K562 (cell line): ENCODE data around the gene GPATCH4. TPM values are rescaled to one million over a fixed set of nuclear protein-coding genes. Genes with fewer than 3 reads are reported as not detected.

ENCODE experiments used
- ATAC-seq: fragments of 200-7000 bp; cut with Tn5 transposase; 3 replicates; pipeline ENCODE4 v1.9.1; 2020; ENCODE audit warnings: moderate library complexity
- BruUV-seq: library from RNA; stranded (reverse); fragments of 400-500 nt; replicated peaks from 2 replicates; lab custom pipeline; 2021; lab: Mats Ljungman, UMichigan
- CTCF ChIA-PET: fragments of 300-600 bp; formaldehyde crosslinking; extraction: SDS; loops from one replicate; lab custom pipeline; 2021; ENCODE audit warnings: low intra/inter-chr PET ratio; lab: Yijun Ruan, JAX
- POLR2A ChIA-PET: fragments of 300-600, 350-650 bp; sonication (Branson Sonifier 250); formaldehyde crosslinking; extraction: SDS; loops from one replicate; lab custom pipeline; 2021; ENCODE audit warnings: antibody characterized with exemption, inconsistent platforms; lab: Yijun Ruan, JAX
- DNase-seq, 4 experiments: peaks; one replicate each; pipeline versions ENCODE4 v3.0.0 to v3.0.0-alpha.2; 2011 to 2018; ENCODE audit warnings: low spot score in 3 of 4, mixed read lengths in 3 of 4; ENCODE audit errors: extremely low read depth in 1 of 4
- FAIRE-seq: peaks from 2 replicates; lab custom pipeline; 2011; peaks lifted over from hg19 to GRCh38; lab: Jason Lieb, UNC
- H2AFZ ChIP-seq: 2 replicates; pipeline ENCODE4 v1.6.0; 2011; ENCODE audit warnings: low read depth, low read length, control low read depth, inconsistent platforms
- H3K27ac ChIP-seq: fragments of 200-600 bp; 3 replicates; pipeline ENCODE4 v1.8.0; 2011; ENCODE audit warnings: low read depth, mild to moderate bottlenecking, control low read depth, inconsistent platforms, low read length, moderate library complexity, mixed read lengths; ENCODE audit errors: extremely low read depth
- H3K27me3 ChIP-seq, 2 experiments: fragments of 300-600 bp in 1 of 2; 2 replicates in 1 of 2; 3 replicates in 1 of 2; pipeline versions ENCODE4 v1.6.0 to v1.8.0; 2011; ENCODE audit warnings: inconsistent platforms in 2 of 2, low read length in 2 of 2, mild to moderate bottlenecking in 1 of 2, mixed read lengths in 1 of 2, moderate library complexity in 1 of 2; ENCODE audit not compliant: control insufficient read depth in 2 of 2, insufficient read depth in 2 of 2
- H3K36me3 ChIP-seq: fragments of 300-600 bp; 3 replicates; pipeline ENCODE4 v1.8.0; 2011; ENCODE audit warnings: mild to moderate bottlenecking, low read length, inconsistent platforms; ENCODE audit not compliant: control insufficient read depth, insufficient read depth
- H3K4me1 ChIP-seq, 2 experiments: fragments of 200-600 bp in 1 of 2; replicated peaks in 1 of 2; 2 replicates in 1 of 2; 3 replicates in 1 of 2; pipeline versions ENCODE4 v1.5.1 to v1.8.0; 2011; ENCODE audit warnings: inconsistent platforms in 2 of 2, low read length in 2 of 2, mild to moderate bottlenecking in 1 of 2, mixed read lengths in 1 of 2, moderate library complexity in 1 of 2; ENCODE audit not compliant: control insufficient read depth in 2 of 2, insufficient read depth in 2 of 2
- H3K4me2 ChIP-seq: 2 replicates; pipeline ENCODE4 v1.6.1; 2011; ENCODE audit warnings: low read length, control low read depth, inconsistent platforms, mixed read lengths; ENCODE audit not compliant: insufficient read depth
- H3K4me3 ChIP-seq: fragments of 200-600 bp; sonication (generic), shearing (Covaris generic); 2 replicates; pipeline ENCODE4 v1.5.1; 2016; ENCODE audit warnings: control low read depth, inconsistent platforms
- H3K79me2 ChIP-seq: fragments of 200-600 bp; 3 replicates; pipeline ENCODE4 v1.8.0; 2011; ENCODE audit warnings: low read length, inconsistent platforms; ENCODE audit not compliant: control insufficient read depth, insufficient read depth
- H3K9ac ChIP-seq, 2 experiments: 2 replicates each; pipeline versions ENCODE4 v1.6.0 to v1.6.1; 2011; ENCODE audit warnings: low read depth in 2 of 2, low read length in 2 of 2, control low read depth in 1 of 2, inconsistent platforms in 1 of 2, mild to moderate bottlenecking in 1 of 2, mixed read lengths in 1 of 2; ENCODE audit not compliant: insufficient read depth in 1 of 2
- H3K9me1 ChIP-seq: one replicate; pipeline ENCODE4 v1.6.0; 2011; ENCODE audit warnings: inconsistent platforms, mild to moderate bottlenecking, low read length, moderate library complexity; ENCODE audit not compliant: control insufficient read depth, insufficient read depth
- H3K9me3 ChIP-seq: replicated peaks from 2 replicates; pipeline ENCODE4 v1.5.1; 2011; ENCODE audit warnings: low read depth, low read length, inconsistent platforms; ENCODE audit not compliant: control insufficient read depth, insufficient read depth
- H4K20me1 ChIP-seq: replicated peaks from 2 replicates; pipeline ENCODE4 v1.6.1; 2011; ENCODE audit warnings: low read length, inconsistent platforms, mixed read lengths; ENCODE audit not compliant: control insufficient read depth, insufficient read depth
- CBFB ChIP-seq: sonication (generic); formaldehyde crosslinking; IDR thresholded peaks from 2 replicates; pipeline ENCODE4 v1.4.0; 2020; ENCODE audit warnings: mild to moderate bottlenecking, missing genetic modification reagents
- CCNT2 ChIP-seq: IDR thresholded peaks from 2 replicates; pipeline ENCODE4 v1.6.1; 2011; ENCODE audit warnings: borderline replicate concordance, low read depth, mild to moderate bottlenecking, moderate library complexity, mixed read lengths, low read length; ENCODE audit not compliant: insufficient read length; ENCODE audit errors: extremely low read depth
- CREB1 ChIP-seq, 2 experiments: sonication (generic) in 1 of 2; formaldehyde crosslinking in 1 of 2; IDR thresholded peaks; 2 replicates each; pipeline versions ENCODE4 v1.6.1 to v1.8.0; 2012 to 2022; ENCODE audit warnings: inconsistent platforms in 1 of 2, mild to moderate bottlenecking in 1 of 2, missing genetic modification reagents in 1 of 2, moderate library complexity in 1 of 2
- E2F4 ChIP-seq: sonication (generic); formaldehyde crosslinking; IDR thresholded peaks from 2 replicates; pipeline ENCODE4 v1.8.0; 2022; ENCODE audit warnings: mild to moderate bottlenecking, low read depth, missing genetic modification reagents
- KDM2B ChIP-seq: fragments of 250-450 bp; sonication (Bioruptor Pico); IDR thresholded peaks from 2 replicates; pipeline ENCODE4 v1.8.0; 2021; ENCODE audit warnings: mild to moderate bottlenecking, moderate library complexity
- LARP7 ChIP-seq: fragments of 450-650 bp; IDR thresholded peaks from 2 replicates; pipeline ENCODE4 v1.6.1; 2016
- NCOA2 ChIP-seq, 2 experiments: fragments of 450-650 bp; IDR thresholded peaks; 2 replicates each; pipeline ENCODE4 v1.6.1; 2018; ENCODE audit warnings: mild to moderate bottlenecking in 2 of 2, moderate library complexity in 1 of 2; ENCODE audit not compliant: partially characterized antibody in 2 of 2
- SIN3A ChIP-seq, 2 experiments: fragments of 150-350 bp in 1 of 2; IDR thresholded peaks; 2 replicates each; pipeline ENCODE4 v1.6.1; 2011 to 2016; ENCODE audit warnings: borderline replicate concordance in 2 of 2, low read depth in 2 of 2, low read length in 2 of 2, mild to moderate bottlenecking in 2 of 2, moderate library complexity in 2 of 2; ENCODE audit not compliant: control insufficient read depth in 1 of 2
- SMAD1 ChIP-seq: fragments of 150-350 bp; IDR thresholded peaks from 2 replicates; pipeline ENCODE4 v1.6.1; 2014; ENCODE audit warnings: low read length, low read depth; ENCODE audit not compliant: partially characterized antibody
- SMAD3 ChIP-seq: fragments of 450-650 bp; formaldehyde crosslinking; conservative IDR thresholded peaks from 2 replicates; pipeline ENCODE4 v1.4.0; 2020; ENCODE audit warnings: mild to moderate bottlenecking
- SNRNP70 ChIP-seq: fragments of 200-400 bp; formaldehyde crosslinking; optimal IDR thresholded peaks from 2 replicates; pipeline ENCODE3; 2017; ENCODE audit warnings: low read depth, low read length
- SREBF1 ChIP-seq: fragments of 150-350 bp; IDR thresholded peaks from 2 replicates; pipeline ENCODE4 v1.6.1; 2014; ENCODE audit warnings: antibody characterized with exemption, low read depth, low read length, borderline replicate concordance
- STAT5B ChIP-seq: fragments of 250-450 bp; sonication (Bioruptor Pico); IDR thresholded peaks from 2 replicates; pipeline ENCODE4 v1.8.0; 2021; ENCODE audit warnings: mild to moderate bottlenecking, inconsistent platforms
- TAF9B ChIP-seq: fragments of 450-650 bp; IDR thresholded peaks from 2 replicates; pipeline ENCODE4 v1.6.1; 2018; ENCODE audit warnings: mild to moderate bottlenecking; ENCODE audit not compliant: partially characterized antibody
- XRCC3 ChIP-seq: fragments of 450-650 bp; IDR thresholded peaks from 2 replicates; pipeline ENCODE4 v1.6.1; 2017; ENCODE audit warnings: mild to moderate bottlenecking, moderate library complexity
- ZHX1 ChIP-seq: fragments of 150-350 bp; conservative IDR thresholded peaks from 2 replicates; pipeline ENCODE4 v1.6.1; 2014; ENCODE audit warnings: low read length
- ZNF384 ChIP-seq: IDR thresholded peaks from 2 replicates; pipeline ENCODE4 v1.6.1; 2012; ENCODE audit warnings: low read depth, low read length, improper control_type of control experiment
- ZNF507 ChIP-seq: conservative IDR thresholded peaks from 2 replicates; pipeline ENCODE4 v1.6.1; 2017; ENCODE audit warnings: missing genetic modification characterization, missing compliant biosample characterization
- ZNF668 ChIP-seq: fragments of 250-450 bp; sonication (Bioruptor Pico); IDR thresholded peaks from 2 replicates; pipeline ENCODE4 v1.8.0; 2022; ENCODE audit warnings: mild to moderate bottlenecking, inconsistent platforms
- WGBS: fragments of 100-300 bp; shearing (Covaris generic); methylation state at CpG from one replicate; pipeline ENCODE4 v1.1.6; 2016; ENCODE audit warnings: low coverage, mixed read lengths; ENCODE audit not compliant: insufficient coverage; ENCODE audit errors: missing lambda C conversion rate; 5-methylcytosine and 5-hydroxymethylcytosine counted together
- in situ Hi-C: fragments of 300-500 bp; cut with MboI; formaldehyde crosslinking; loops from 4 replicates; pipeline ENCODE4 v1.15.0; 2018; ENCODE audit warnings: inconsistent platforms, mixed read lengths
- intact Hi-C: fragments of 100-400 bp; cut with micrococcal nuclease; formaldehyde crosslinking; loops from 2 replicates; pipeline ENCODE4 v1.14.2; 2022
- polyA plus RNA-seq, 8 experiments: library from polyadenylated mRNA; depleted of rRNA in 4 of 8; stranded (reverse) in 5 of 8; unstranded in 3 of 8; fragments of >200 nt; fragmentation: Nextera tagmentation in 2 of 8; fragmentation: Illumina TruSeq in 1 of 8; extraction: Ambion mirVana in 2 of 8; extraction: Trizol in 1 of 8; gene quantifications; 2 replicates each; pipeline versions ENCODE4 v1.2.1 to v1.2.3, GENCODE V29; 2011 to 2014; ENCODE audit warnings: inconsistent platforms in 1 of 8, missing spikeins in 1 of 8
- total RNA-seq, 7 experiments: library from RNA; depleted of rRNA in 6 of 7; stranded (reverse); fragments of >200 nt in 6 of 7; fragmentation: Illumina TruSeq in 2 of 7; extraction: Trizol in 2 of 7; gene quantifications; 2 replicates each; pipeline versions ENCODE4 v1.2.1 to v1.2.3, GENCODE V29; 2011 to 2021; ENCODE audit warnings: low replicate concordance in 1 of 7

The GPATCH4 gene
- total and polyA plus RNA-seq, 9 of the 15 experiments (the other 6 are each of a cell fraction or from before 2014, with no cell fraction given): 43.7 to 105 (median 76.5) TPM

- Histone ChIP-seq H3K4me2 (no peak overlapping the region), H3K4me1 (peaks cover 0 to 2% of the 10 kb centered on the region in 2 experiments; a peak in 1 of 5 replicates), H3K36me3 (peaks cover 46% of the 10 kb centered on the region; the same call in 2 of the 3 replicates), H3K9ac (no peak overlapping the region), H3K79me2 (no peaks in the 10 kb centered on the region), H3K9me3 (no peaks in the 10 kb centered on the region), H3K27me3 (no peaks in the 10 kb centered on the region), H2AFZ (no peak overlapping the region), H3K27ac (no peak overlapping the region), H4K20me1 (no peaks in the 10 kb centered on the region), H3K9me1 (no peaks in the 10 kb centered on the region), H3K4me3 (no peak overlapping the region)
- in situ Hi-C loops: no loop called here
- CTCF ChIA-PET: no interaction called here
- intact Hi-C loops: no loop called here
- ATAC-seq (no peak), FAIRE-seq (no peak), DNase-seq (no peak)
- 73% methylated on average over 9 of the region's 9 CpGs for WGBS
- POLR2A ChIA-PET: interaction anchor here (0.6 kb wide), 1 partner anchor 172 kb away, joined by 3 read pairs; the partner anchor contains the start of gene ISG20L2
- no TSS peak for BruUV-seq
- TF ChIP-seq ZHX1 (no peak), SNRNP70 (no peak), SMAD3 (no peak), STAT5B (CRISPR knock-in tag) (no peak), ZNF507 (tag) (no peak), ZNF668 (CRISPR knock-in tag) (no peak), CCNT2 (no peak), LARP7 (no peak), KDM2B (CRISPR knock-in tag) (no peak), SMAD1 (no peak), E2F4 (no peak), ZNF384 (no peak), CBFB (no peak), NCOA2 (IDR thresholded peaks at IDR 0.05; ENCODE audit: partially characterized antibody in 2 of 2) (no peak), SREBF1 (no peak), SIN3A (IDR thresholded peaks at IDR 0.05; ENCODE audit: borderline replicate concordance in 2 of 2, control insufficient read depth in 1 of 2, low read depth in 2 of 2, low read length in 2 of 2) (no peak), XRCC3 (no peak), CREB1 (IDR thresholded peaks at IDR 0.05) (no peak), CREB1 (CRISPR knock-in tag; IDR thresholded peaks at IDR 0.05) (no peak), TAF9B (no peak)
Observed at GRCh38 chr1:156556354-156556753, 44.9 kb downstream of the GPATCH4 start.
